NCI-H128 (cell line): ENCODE data around the gene CHTF18.
"Not testable (repeated sequence)": the region's sequence is repeated elsewhere in the genome, so short reads cannot be mapped to it uniquely, and the experiment has no call there.

ENCODE experiments used
- DNase-seq: peaks from one replicate; lab custom pipeline; 2025; ENCODE audit not compliant: unreplicated experiment; lab: John Stamatoyannopoulos, UW

The CHTF18 gene

DNA sequence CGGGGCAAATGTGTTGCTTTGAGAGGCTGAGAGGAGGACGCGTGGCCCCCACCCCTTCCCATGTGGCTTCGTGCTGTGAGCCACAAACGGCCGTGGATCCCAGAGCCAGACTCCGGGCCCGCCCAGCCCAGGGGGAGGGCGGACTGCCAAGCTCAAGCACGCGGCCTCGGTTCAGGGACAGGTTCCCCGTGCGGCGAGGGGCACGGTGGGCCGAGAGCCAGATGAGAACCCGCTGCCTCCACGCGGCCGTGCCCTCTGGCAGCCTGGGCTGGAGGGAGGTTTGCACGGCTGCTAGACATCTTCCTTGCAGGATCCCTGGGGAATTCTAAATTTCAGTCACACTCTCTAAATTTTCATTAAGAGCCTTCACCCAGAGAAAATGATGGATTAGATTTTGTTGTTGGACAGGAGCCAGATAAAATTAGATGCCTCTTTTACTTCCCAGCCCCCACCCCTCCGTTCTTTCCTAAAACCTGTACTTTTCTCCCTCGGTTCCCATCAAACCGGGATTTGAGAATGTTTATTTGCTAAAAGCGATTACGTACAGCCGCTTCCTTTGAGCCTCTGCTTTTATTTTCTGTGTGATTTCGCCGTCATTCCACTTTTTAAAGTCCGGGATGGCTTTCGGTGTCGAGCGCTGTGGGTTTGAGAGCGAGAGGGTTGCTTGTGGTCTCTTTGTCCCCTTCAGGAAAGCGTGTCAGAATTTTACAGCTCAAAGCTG is 37.1 kb downstream of the CHTF18 start:
- DNase-seq = no peak

- DNase-seq = no peak
These were observed 39.1 kb downstream of the CHTF18 start for GRCh38 chr16:827513-827912.

GRCh38 chr16:828891-829290 is 40.5 kb downstream of the CHTF18 start:
- DNase-seq = no peak

DNA sequence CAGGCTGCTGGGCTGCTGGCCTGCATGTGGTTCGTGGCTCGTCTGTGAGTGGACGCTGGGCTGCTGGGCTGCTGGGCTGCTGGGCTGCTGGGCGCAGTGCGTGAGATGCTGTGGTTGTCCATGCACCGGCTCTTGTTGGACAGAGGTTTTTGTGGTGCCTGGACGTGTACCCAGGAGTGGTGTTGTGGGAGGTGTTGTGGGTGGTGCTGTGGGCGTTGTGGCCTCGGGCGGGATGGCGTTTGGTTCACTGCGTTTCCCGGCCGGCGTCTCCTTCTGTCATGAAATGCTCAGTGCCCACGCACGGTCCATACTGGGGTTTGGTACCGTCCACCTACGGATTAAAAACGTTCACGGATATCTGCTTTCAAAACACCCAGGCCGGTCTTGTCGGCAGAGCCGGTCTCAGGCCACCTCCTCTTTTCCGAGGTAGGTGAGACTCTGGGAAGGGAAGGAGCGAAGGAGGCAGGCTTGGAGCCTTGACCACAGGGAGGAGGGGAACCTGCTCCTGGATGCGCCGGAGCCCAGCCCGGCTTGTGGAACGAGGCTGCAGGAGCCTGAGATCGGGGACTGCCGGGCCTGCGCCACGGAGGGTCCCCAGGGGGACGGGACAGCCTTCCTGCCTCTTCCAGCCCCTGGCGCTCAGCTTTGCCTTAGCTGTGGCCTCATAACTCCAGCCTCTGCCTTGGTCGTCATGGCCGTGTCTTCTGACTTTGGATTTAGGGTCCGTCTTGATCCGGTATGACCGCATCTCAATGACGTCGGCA is 41.9 kb downstream of the CHTF18 start:
- no peak for DNase-seq

DNA sequence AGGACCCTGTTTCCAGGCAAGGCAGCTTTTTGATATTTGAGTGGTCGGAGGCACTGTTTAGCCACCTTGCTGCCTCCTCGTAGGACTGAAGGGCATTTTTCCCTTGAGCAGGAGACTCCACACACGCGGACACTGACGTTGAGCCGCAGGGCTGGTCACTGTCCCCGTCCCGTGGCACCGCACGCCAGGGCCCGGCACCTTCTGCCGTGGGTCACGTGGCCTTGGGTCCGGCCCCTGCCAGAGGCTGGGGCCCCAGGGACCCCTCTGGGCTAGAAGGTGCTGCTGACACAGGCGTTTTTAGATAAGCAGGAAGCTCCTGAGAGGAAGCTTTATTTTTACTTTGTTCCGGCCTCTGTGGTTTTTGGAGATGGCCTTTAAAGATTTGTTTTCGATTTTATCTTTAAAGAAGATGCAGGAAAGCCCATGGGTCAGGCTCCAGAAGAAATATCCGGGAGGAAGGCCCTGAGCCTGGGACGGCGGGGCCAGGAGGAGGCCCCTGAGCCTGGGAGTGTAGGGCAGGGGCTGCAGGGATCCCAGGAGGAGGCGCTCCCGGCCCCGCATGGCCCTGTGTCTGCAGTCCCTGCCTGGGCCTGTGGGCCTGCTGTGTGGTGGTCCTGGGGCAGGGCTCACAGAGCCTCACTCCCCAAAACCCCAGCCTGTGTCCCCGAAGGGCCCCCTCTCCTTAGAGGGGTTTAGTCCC is 42.6 kb downstream of the CHTF18 start:
- no peak for DNase-seq

- no peak for DNase-seq
These were observed 43.4 kb downstream of the CHTF18 start for GRCh38 chr16:831571-832413.

DNA sequence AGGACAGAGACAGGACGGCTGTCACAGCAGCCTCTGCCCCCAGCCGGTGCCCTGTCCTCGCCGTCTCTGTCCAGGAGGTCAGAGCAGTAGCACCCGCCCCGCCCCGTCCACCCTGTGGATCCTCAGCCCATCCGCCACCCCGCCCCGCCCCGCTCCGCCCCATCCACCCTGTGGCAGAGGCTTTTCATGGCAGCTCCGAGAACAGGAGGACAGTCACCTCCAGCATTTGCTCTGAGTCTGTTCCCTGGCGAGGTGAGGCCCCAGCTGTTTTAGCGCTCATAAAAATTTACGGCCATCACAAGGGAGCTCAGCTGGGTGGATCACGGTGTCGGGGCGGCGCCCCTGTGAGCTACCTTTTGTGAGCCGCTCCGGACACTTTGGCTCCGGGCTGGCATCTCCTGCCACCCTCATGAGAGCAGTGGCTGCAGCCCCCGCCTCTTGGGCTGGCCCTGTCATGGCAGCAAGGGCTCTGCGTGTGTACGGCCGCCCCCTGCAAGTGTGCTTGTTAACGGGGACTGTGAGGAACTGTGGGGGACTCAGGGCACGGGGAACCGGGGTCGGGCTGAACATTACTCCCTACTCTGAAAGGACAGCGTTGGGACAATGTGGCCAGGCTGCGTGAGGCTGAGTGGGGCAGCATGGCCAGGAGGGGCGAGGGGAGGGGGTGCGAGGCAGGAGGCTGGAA is 44.4 kb downstream of the CHTF18 start:
- DNase-seq = no peak

- no peak for DNase-seq
These were observed 45.0 kb downstream of the CHTF18 start for GRCh38 chr16:833411-833810.

- no peak for DNase-seq
These were observed 47.0 kb downstream of the CHTF18 start for GRCh38 chr16:835373-835772.

GRCh38 chr16:836221-836620 is 47.8 kb downstream of the CHTF18 start:
- no peak for DNase-seq

- DNase-seq = not testable (repeated sequence)
These were observed 48.4 kb downstream of the CHTF18 start for GRCh38 chr16:836822-837221.

DNA sequence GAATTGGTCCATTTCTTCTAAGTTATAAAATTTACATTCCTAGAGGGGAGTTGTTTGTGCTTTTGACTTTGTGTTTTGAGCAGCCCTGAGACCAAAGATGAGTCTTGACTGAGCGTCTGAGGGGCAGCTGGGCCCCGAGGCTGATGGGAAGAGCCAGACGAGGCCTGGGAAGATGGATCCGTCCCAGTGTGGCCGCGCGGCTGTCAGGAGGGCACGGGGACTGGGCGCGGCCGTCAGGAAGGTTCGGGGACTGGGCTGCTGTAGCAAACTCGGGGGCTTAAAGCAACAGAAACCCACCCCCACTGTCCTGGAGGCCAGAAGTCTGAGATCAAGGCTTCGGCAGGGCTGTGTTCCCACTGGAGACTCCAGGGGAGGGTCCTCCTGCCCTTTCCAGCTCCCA is 50.3 kb downstream of the CHTF18 start:
- DNase-seq = no peak

GRCh38 chr16:839643-840408 is 51.4 kb downstream of the CHTF18 start:
- DNase-seq = no peak

- no peak for DNase-seq
These were observed 52.4 kb downstream of the CHTF18 start for GRCh38 chr16:840561-841454.

- no peak for DNase-seq
These were observed 53.1 kb downstream of the CHTF18 start for GRCh38 chr16:841455-842060.

GRCh38 chr16:842061-842476 is 53.6 kb downstream of the CHTF18 start:
- DNase-seq = no peak

DNA sequence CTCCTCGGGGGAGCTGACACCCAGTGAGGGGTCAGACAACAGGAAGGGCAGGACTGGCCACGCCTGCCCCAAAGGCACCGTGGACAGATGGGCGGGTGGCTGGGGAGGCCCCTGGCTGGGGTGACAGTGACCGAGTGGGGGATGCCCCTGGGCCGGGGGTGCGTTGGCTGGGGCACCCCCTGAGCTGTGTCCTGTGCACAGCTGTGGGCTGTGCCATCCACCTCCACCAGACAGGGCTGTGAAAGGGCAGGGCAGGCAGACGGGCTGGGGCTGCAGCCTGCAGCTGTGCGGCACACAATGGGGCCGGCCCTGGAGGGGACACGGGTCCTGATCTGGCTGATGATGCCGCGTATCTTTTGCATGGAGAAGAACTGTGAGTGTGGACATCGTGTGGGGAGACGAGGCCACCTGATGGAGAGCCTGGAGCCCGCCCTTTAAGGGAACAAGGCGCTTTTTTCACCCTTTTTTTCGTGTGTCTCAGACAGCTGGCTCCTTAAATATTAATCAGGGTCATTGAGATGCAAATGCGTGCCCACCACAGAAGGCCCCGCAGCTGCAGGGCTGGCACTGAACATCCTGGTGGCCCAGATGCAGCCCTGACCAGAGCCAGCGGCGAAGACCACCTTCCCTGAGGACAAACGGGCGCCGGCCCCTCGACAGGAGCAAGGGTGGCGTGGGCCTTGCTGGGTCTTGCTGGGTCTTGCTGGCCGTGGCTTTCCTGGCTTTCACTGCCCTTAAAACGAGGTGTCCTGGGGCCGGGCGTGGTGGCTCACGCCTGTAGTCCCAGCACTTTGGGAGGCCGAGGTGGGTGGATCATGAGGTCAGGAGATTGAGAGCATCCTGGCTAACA is 54.5 kb downstream of the CHTF18 start:
- DNase-seq = no peak
